Stimulated activated CD4-positive, alpha-beta T cell treated with anti-CD3 and anti-CD28 coated beads, Interleukin-4, amount 100 ng/mL, for 4 hours (primary cell): ENCODE data around the gene SEMA3A.

Source experiments
- DNase-seq, 2 experiments: peaks; one replicate each; pipeline ENCODE4 v3.0.0-alpha.2; 2020

The SEMA3A gene

DNA sequence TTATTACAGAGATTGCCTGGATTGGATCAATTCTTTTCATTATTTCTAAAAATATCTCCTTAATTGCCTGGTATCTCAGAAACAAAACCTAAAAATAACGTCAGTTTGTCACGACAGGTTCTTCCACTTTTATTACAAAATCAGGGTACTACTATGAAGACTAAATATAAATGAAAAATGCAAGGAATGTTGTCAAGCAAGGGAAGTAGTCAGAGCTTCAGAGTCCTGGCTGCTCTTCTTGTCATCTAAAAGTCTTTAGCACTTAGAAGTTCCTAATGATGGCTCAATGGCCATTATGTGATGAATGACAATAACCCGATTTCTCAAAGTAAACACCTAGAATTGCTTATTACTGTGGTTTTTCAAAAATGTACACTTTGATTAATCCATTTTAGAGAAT, 192.2 kb downstream of the SEMA3A start:
- no peak for DNase-seq

DNA sequence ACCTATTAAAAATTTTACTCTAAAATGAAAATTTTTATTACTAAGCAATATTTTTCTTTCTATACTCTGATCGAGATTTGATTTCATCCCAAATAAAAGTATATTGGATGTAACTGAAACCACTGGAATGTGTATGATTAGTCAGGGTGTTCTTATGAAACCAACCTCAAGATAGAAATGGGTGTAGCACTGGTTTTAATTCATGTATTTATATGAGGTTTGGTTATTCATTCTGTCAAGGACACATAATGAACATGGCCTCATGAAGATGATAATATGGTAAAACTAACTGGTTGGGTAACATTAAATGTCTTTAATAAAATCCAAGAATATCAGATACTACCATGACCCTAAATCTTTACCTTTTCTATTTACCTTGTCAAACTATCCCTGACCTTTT, 197.7 kb downstream of the SEMA3A start:
- no peak for DNase-seq

DNA sequence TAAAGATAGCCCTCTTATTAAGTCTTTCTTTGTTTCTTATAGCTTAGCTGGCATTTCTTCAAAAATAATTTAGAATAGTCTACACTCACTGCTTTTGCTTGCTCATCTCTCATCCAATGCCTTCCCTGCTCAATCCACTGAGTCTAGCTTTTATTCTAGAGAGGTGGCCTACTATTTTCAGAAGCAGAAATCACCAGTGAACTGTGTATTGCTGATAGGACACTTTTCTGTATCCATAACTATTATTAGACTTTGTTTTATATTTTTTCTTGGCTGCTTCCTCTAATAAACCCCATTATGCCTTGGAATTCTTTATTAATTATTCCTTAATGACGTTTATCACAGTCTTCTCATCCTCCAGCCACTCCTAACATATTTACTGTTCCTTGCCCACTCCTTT, 206.8 kb downstream of the SEMA3A start:
- DNase-seq = no peak

DNA sequence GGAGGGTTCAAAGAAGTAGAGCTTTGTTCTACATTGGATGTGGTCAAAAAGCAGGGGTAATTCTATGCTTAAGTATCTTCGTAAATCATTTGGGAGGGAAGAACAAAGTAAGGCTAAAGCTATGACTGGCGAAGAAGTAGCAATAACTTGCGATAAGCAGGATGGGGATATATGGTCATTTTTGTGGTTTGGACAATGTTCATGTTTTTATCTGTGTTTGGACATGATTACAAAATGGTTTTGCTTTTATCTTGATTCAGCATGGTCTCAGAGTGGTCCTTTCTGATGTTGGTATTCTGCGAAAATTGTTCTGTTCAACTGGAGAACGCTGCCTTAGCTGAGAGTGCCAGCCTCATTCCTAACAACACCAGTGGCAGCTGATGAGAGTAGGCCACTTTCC, 208.8 kb downstream of the SEMA3A start:
- no peak for DNase-seq

DNA sequence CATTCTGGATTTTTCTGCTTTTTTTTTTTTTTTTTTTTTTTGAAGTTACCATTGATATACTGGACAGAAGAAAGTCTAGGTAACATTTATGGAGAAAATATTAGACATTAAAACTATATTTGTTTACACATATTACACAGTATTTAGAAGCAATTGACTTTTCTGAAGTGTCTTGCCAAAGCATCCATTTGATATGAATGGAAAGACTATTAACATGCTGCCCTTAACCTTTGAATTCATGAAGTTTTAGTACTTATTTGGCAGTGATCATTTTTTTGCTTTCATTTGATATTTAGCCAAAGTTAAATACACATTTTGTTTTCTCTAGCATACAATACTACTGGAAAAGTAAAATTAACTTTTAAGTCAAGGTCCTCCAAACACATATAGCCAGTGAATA, 210.0 kb downstream of the SEMA3A start:
- no peak for DNase-seq

DNA sequence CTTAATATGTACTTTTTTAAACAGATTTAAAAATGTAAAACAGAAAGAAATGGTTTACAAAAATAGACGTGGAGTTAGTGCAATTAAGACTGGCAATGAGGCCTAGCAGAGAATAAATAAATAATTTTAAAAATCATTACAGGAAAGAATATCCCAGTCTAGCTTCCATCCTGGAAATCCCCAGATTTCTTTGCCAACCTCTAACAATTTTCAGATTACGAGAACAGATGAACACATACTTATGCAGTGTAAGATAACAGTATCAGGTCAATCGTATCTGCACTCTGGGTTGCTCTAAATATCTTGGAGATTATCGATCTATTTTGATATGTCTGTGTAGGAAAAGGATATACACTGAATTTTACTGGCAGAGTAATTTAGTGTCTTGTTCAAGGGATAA, 210.5 kb downstream of the SEMA3A start:
- DNase-seq = no peak

DNA sequence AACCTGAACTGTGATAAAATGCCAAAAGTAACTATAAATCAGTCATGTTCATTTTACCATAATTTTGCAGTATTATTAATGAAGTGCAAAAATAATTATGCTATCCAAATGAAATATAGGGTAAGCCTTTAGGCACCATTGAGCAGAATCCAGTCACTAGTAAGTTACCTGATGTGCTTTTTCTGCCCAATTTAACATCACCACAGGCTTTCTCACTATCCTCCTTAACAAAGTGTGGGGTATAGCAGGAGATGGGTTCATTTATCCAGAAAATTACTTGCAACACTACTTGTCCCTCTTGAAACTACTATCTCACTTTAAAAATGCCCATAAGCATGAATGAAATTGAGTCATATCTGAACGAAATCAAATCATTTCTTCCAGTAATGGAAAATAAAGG, 211.0 kb downstream of the SEMA3A start:
- DNase-seq = no peak

DNA sequence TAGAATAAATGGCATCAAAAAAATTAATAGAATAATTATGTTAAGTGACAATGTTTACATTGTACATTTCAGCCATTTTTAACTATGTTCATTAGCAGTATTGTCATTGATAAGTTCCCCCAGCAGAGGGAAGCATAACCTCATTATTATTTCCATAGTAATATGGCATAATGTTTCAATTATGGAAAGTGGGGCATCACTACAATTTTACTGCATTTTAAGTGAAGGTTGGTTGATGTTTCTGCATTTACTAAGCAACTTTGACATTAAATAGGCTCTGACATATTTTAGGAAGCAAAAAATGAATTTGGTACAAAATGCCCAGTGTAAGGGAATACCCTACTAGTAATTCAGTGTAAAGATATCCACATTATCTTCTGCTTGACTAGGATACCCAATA, 218.3 kb downstream of the SEMA3A start:
- no peak for DNase-seq

DNA sequence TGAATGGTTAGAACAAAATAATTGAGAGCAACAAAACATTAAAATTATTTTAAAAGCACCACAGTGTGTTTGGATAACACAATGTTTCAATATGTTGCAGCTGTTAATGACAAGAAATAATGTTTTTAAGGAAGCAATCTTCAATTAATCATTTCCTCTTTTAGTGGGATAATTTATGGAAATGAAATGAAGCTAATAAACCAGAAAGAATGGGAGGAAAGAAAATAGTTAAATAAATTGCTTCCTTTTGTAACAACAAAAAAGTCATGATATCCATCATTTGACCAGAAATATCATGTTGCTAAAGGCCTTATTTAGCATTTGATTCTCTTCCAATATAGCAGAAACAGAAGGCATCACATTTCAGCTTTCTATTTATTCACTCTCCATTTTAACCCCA, 224.5 kb downstream of the SEMA3A start:
- no peak for DNase-seq

DNA sequence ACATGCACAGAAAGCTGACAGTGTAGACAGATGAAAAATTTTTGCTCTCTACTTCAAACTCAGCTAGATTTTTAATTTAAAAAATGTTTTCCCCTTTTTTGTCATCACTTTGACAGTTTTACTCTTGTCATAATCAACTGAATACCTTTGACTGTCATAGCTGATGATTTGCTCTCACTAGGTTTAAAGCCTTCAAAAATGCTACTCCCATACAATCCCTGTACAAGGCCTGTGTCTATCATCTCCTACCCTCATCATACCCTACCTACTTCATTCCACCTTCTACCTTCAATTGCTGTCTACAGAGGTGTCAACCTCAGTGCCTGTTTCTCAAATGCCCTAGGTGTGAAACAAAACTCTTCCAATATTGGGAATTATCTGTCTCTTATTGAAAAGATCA, 230.3 kb downstream of the SEMA3A start:
- no peak for DNase-seq

DNA sequence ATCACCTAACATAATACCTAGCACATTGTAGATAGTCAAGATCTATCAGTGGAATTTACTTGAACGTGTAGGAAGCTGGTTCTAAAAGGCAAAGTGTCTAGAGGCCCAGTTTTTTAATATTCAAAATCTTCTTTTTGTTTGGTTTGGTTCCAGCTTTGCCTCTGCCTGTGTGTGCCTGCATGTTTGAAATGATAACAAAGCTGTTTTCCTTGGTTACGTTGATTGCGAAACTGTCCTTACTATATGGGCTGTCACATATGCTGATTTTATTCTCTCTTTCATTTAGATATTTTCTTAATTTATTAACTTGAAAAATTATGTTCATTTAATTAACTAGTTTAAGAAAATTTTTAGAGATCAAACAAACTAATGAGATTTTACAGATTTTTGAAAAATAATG, 237.3 kb downstream of the SEMA3A start:
- DNase-seq = no peak

DNA sequence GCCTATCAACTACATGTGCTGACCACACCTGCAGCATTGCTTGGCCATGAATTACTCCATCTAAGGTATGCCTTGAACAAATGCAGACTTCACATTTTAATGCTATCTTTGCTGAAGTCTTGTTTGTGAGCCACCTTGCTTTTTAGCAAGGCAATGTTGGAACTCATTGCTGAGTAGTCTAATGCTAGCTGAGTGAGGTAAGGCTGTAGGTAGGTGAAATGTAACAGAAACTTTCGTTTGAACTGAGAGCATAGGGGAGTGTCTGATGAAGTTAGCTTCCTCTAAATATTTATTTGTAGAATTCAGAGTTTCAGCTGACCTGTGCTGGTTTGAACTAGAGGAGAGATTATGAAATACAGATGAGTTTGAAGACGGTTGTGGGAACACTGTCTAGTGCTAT, 238.5 kb downstream of the SEMA3A start:
- DNase-seq = no peak

DNA sequence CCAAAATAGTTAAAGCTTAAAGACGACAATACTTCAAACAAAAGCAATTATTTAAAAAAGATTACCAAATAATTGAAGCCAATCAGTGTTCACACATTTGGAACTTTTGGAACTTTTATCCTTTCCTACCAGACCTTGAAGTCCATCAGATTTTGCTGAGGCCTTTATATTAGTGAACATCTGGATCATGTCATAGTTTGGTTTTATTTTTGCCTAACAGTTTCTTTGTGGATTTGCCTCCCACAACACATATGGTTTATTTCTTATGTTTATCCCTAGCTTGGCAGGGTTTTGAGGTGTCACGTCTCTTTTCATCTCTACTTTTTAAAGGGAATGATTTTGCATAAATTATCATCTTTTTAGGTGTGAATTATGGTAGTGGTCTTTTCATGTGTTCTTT, 242.4 kb downstream of the SEMA3A start:
- no peak for DNase-seq

DNA sequence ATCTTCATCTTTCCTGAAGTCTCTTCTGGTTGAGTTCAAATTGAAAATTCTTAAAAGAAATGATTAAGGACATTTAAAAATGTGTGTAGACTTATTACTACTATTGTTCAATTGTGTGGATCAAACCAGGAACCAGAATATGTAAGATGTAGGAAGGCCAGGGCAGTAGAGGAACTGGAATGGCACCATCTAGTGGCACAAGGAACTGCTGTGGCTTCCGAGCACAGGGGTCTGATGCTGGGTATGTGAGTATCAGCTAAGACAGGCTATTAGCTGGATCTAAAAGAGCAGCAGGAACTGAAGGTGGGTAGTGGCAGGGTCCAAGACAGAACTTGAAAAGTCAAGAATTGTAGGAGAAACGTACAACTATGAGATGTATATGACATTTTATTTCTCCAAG, 247.3 kb downstream of the SEMA3A start:
- no peak for DNase-seq

DNA sequence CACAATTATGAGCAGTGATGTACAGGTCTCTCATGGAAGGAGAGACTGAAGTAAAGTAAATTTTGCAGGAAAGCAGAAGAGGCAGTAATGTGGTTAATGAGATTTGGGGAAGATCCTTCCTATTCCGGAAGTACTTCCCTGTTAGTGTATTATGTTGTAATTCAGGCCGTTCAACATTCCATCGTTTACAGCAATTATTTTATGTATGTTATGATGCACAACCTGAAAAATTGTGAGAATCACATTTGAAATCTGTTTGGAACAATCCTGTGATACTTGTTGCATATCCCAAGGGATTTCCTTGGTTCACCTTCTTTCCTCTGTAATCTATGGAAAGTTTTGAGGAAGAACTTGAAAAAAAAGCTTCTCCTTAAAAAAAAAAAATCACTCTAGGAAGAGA, 247.8 kb downstream of the SEMA3A start:
- DNase-seq = no peak

DNA sequence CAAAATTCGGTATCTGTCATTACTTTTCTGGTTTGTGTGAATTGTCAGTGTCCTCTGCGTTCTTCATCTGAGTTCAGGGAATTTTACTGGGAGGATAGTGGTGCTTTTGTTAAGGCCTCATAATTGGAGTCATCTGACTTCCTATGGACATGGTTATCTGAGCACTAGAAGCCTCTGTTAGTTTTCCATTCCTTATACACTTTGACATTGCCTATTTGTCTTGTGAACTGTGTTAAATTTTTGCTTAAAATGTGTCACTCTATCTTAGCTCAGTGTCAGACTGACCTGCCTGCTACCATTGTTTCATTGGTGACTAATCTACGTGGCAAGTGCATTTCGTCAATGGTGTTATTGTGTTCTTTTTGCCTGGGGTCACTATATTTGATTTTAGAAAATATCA, 253.3 kb downstream of the SEMA3A start:
- no peak for DNase-seq

DNA sequence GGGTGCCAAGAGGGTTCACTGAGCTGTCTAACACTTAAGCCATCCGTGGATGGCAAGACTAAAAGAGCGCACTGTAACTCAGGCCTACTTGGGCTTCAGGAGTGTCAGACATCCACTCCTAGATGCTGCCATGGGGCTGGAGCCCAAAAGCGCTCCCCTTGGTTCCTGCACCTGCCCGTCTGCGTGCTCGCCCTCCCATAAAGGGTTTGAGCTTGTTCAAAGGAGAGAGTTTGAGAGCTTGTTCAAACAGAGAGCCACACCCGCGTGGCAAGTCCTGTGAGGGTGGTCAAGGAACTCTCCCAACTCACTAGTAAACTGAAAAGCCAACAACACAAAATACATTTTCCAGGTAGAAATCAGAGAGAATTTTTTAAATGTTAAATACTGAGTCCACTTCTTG, 256.7 kb downstream of the SEMA3A start:
- no peak for DNase-seq

DNA sequence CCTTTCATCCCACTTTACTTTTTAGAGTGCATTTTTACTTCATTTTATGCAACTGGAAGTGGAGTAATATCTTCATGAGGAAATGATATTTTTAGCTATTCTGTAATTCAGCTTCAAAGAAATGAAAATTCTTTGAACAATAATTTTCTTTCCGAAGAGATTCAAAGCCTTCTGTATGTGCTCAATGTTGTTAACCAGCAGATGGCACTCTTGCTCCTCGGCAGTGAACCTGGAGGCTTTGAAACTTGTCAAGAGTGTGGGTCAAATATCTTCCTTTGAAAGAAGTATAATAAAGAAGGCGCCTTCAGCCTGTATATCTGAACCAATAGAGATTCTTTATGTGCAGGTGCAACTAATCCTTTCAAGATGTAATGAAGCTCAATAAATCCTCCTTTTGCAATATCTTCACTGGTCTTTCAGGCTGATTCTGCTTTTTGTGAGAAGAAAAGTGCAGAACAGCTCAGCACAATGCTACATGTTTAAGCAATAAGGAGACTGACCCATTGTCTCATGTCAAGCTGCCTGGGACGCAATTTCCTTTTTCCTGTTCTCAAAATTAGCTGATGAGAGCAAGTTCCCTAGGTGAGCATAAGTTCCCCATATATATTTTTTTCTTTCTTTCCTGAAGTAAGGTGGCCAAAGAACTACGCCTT, 258.4 kb downstream of the SEMA3A start:
- peak; percentile 14 to 15 for DNase-seq

DNA sequence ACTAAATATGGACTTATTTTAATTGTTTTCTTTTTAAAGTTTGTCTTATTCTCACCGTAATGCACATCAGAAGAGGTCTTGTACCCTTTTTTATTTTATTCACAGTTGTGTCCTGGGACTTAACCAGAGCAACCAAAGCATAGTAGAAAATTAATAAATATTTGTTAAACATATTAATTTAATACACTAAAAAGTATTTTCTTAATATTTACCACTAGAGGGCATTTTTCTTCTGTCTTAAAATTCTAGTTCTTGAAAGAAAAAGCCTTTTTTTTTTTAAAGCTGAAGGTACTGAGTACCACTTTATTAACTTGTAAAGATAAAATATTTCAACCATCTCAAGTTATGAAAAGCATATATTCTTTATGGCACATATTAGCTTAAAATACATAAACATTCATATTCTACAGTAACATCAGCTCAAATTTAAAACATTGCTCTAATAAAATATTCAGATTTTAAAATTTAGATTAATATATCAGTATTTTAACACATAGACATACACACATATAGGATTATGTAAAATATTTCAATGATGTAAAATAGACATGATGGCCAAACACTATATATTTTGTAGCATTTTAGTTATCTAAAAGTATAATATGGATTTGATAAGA, 260.4 kb downstream of the SEMA3A start:
- no peak for DNase-seq

DNA sequence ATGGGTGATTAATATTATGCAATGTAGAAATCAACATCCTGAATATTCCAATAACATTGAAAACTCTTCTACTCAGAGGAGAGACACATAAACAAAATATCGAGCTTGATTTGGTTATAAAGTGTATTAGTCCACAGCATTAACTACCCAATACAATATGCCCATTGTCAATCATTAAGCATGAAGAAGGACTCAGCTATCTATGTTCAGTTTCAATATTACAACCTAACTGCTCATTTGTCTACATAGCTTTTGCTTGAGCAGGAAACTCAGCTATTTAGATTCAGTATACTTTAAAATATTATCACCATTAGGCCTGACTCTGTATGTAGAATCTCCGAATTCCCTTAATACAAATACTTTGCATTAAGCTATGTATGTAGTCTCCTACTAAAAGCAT, 262.6 kb downstream of the SEMA3A start:
- no peak for DNase-seq

DNA sequence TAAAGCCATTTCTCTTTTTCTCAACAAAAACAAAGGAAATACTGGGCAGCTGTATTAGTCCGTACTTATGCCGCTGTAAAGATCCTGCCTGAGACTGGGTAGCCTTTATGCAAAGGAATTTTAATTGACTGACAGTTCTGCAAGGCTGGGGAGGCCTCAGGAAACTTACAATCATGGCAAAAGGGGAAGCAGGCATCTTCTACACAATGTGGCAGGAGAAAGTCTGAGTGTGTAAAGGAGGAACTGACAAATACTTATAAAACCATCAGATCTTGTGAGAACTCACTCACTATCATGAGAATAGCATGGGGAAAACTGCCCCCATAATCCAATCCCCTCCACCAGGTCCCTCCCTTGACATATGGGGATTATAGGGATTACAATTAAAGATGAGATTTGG, 264.3 kb downstream of the SEMA3A start:
- DNase-seq = no peak

DNA sequence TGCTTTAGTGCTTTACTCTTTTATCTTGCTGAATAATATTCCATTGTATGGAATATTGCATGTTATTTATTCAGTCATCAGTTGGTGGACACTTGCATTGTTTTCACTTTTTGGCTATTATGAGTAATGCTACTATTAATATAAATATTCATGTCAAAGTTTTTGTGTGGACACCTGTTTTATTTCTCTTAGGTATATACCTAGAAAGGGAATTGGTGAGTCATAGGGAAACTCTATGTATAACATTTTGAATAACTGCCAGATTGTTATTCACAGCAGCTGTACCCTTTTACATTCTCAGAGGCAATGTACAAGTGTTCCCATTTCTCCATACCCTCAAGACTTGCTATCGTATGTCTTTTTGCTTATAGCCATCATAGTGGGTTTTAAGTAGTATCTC, 268.7 kb downstream of the SEMA3A start:
- DNase-seq = no peak

DNA sequence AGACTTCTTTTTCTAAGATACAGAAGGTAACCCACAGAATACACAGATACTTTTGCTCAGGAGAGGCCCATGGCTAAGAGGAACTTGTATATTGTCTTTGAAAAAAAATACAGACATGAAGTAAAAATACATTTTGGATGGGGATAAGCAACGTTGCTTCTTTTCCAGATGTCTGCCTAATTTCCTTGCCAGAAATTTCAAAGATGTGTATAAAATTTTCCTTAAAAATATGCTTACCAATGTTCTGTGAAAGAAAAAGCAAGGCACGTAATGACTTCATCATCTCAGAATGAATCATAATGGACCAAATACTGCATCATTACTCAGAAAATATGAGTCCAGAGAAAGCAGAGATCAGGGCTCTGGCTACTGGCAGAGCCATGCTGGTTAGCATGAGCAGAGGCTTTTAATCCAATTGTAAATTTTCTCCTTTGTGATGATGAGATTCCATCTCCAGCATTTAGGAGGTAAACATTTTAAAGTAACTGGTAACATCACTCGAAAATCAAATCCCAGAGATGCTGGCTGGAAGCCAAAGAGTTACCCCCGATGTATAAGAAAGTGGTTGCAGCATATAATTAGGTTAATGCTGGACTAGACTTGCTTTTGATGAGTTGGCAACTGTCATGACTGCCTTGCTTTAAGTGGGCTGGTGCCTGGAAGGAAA, 272.5 kb downstream of the SEMA3A start:
- DNase-seq = no peak

DNA sequence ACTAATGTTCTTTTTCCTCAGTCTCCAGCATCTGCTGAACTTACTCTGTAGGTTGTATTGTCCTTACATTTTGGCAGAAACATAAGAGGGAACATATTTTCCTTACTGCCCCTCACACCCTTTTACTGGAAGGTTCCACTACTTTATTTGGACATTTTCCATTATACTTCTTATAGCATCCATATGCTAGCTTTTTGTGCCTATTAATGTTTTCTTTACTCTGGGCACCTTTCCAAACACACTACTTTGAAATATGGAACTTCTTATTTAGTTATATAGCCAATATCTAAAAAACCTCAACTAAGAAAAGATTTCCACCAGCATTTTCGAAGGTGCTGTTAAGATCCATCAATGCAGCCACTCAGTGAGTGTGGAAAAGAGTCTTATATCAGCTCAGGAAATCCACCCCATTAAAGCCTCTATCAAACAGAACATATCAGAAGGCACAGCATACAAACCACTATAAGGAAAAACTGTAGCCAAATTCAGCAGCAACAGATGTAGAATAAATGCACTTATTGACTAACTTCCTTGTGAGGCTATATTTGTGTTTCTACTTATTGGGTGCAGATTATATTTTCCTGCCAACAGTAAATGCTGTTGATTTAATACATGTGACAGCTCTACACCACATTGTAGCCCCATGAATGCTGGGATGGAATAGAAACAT, 273.2 kb downstream of the SEMA3A start:
- no peak for DNase-seq
